GM12872 (cell line): ENCODE data around the gene PGAP1.

Experiments
- CTCF ChIP-seq: IDR thresholded peaks from 3 replicates; pipeline ENCODE4 v1.5.1; 2011; ENCODE audit warnings: low read depth, mild to moderate bottlenecking, low read length, moderate library complexity; ENCODE audit not compliant: insufficient read depth

The PGAP1 gene

DNA sequence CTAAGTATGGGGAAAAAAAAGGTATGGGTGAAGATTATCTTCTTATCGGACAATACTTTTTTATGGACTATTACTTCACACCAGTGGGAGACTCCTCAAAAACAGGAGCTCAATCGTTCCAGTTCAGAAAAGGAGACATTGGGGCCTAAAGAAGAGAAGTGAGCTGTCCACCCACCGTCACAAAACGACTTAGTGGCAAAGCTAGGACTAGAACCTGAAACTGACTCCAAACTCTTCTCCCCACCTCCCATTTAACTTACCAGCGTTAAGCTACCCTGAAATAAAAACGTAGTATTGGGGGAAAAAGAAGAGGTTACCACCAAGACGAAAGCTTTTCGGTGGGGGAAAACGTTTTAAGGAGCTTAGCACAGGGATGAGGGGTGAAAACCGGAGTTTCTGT lies 127.5 kb downstream of the PGAP1 start:
- no peak for TF ChIP-seq CTCF

DNA sequence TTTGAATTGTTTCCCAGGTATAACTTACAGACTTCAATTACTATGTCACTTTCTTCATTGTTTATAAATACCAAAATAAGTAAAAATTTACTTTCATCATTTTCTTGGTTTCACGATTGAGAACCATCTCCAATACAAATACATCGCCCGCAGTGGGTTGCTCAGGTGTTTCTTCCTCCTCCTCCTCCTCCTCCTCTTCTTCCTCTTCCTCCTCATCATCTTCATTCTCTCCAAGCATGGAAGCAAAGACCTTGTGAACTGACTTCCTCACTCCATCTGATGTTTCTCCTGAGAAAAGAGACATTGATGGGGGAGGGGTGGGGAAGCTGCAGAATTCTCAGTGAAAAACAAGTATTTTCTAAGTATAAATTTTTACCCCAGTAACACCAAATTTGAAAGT lies 133.6 kb downstream of the PGAP1 start:
- no peak for TF ChIP-seq CTCF

GRCh38 chr2:196783431-196784094 lies 142.9 kb downstream of the PGAP1 start:
- no peak for TF ChIP-seq CTCF
